DOHH2 (cell line): ENCODE measurements around the gene TRIM47.

Source experiments
- EZH2phosphoT487 ChIP-seq: fragments of 200-600 bp; sonication (generic); IDR thresholded peaks from 2 replicates; pipeline ENCODE4 v1.6.1; 2017; ENCODE audit warnings: borderline replicate concordance, mild to moderate bottlenecking, antibody characterized with exemption, low read length, moderate library complexity, mixed read lengths
- TF ChIP-seq, protein P1 (sequence below): fragments of 200-600 bp; sonication (generic); IDR thresholded peaks from one replicate; pipeline ENCODE4 v1.5.1; 2014; ENCODE audit warnings: antibody characterized with exemption, mild to moderate bottlenecking, low read depth, low read length; ENCODE audit not compliant: poor library complexity, severe bottlenecking

DNA sequence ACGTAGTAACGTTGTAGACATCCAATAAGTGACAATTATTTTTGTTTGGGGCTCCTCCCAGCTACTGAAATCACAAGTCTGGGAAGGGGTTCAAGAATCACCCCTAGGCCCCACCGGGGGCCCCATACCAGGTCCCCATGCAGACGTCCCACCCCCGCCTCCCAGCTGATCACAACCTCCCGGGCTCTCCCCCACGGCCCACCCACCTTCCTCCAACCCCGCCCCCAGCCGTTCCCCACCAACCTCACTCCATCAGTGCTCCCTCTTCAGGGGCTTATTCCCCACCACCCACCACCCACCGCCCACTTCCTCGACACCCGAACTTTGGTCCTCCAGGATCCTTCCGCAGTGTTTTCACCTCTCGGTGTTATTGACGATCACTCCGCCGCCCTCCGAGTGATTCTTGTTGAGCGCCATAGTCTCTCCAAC is 23.5 kb downstream of the TRIM47 start:
- TF ChIP-seq, protein P1, sequence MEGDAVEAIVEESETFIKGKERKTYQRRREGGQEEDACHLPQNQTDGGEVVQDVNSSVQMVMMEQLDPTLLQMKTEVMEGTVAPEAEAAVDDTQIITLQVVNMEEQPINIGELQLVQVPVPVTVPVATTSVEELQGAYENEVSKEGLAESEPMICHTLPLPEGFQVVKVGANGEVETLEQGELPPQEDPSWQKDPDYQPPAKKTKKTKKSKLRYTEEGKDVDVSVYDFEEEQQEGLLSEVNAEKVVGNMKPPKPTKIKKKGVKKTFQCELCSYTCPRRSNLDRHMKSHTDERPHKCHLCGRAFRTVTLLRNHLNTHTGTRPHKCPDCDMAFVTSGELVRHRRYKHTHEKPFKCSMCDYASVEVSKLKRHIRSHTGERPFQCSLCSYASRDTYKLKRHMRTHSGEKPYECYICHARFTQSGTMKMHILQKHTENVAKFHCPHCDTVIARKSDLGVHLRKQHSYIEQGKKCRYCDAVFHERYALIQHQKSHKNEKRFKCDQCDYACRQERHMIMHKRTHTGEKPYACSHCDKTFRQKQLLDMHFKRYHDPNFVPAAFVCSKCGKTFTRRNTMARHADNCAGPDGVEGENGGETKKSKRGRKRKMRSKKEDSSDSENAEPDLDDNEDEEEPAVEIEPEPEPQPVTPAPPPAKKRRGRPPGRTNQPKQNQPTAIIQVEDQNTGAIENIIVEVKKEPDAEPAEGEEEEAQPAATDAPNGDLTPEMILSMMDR: no peak
- TF ChIP-seq EZH2phosphoT487: no peak
